Kidney (tissue), 14 donors: ENCODE measurements around the gene OXGR1. TPM values are rescaled to one million over a fixed set of nuclear protein-coding genes. Genes with fewer than 3 reads are reported as not detected.
A peak's percentile ranks its signal among the peaks of the same experiment; 100 is the strongest.
"Not testable (repeated sequence)": the region's sequence is repeated elsewhere in the genome, so short reads cannot be mapped to it uniquely, and the experiment has no call there.

ENCODE experiments used
- DNase-seq, 5 donors: peaks; one replicate each; pipeline ENCODE4 v3.0.0-alpha.2; 2013 to 2020
- FAIRE-seq: peaks from 2 replicates; lab custom pipeline; 2012; peaks lifted over from hg19 to GRCh38; lab: Jason Lieb, UNC
- H3K27ac ChIP-seq, 2 donors: one replicate each; pipeline ENCODE4 v1.7.0; 2013; ENCODE audit warnings: low read depth in 2 of 2, low read length in 2 of 2, inconsistent platforms in 1 of 2
- H3K27me3 ChIP-seq: one replicate; pipeline ENCODE4 v1.7.1; 2013; ENCODE audit warnings: low read length, inconsistent platforms; ENCODE audit not compliant: control insufficient read depth, insufficient read depth
- H3K36me3 ChIP-seq, 3 donors: one replicate each; pipeline versions ENCODE4 v1.7.0 to v1.7.1; 2013; ENCODE audit warnings: low read length in 3 of 3, control low read depth in 1 of 3, inconsistent platforms in 1 of 3; ENCODE audit not compliant: insufficient read depth in 3 of 3, control insufficient read depth in 2 of 3
- H3K4me1 ChIP-seq, 3 donors: one replicate each; pipeline versions ENCODE4 v1.7.0 to v1.7.1; 2013; ENCODE audit warnings: low read length in 3 of 3, inconsistent platforms in 1 of 3, low read depth in 1 of 3; ENCODE audit not compliant: control insufficient read depth in 2 of 3, insufficient read depth in 2 of 3
- H3K4me3 ChIP-seq, 3 donors: one replicate each; pipeline versions ENCODE4 v1.7.0 to v1.8.1; 2013; ENCODE audit warnings: low read length in 3 of 3, control low read depth in 1 of 3, inconsistent platforms in 1 of 3
- H3K9ac ChIP-seq, 3 donors: one replicate each; pipeline versions ENCODE4 v1.7.0 to v1.7.1; 2013; ENCODE audit warnings: low read length in 3 of 3, control low read depth in 1 of 3, inconsistent platforms in 1 of 3
- H3K9me3 ChIP-seq, 3 donors: one replicate each; pipeline versions ENCODE4 v1.7.0 to v1.7.1; 2013; ENCODE audit warnings: low read length in 3 of 3, control low read depth in 1 of 3, inconsistent platforms in 1 of 3; ENCODE audit not compliant: control insufficient read depth in 2 of 3, insufficient read depth in 1 of 3
- intact Hi-C: fragments of 100-400 bp; cut with DNase I; formaldehyde crosslinking; loops from one replicate; pipeline ENCODE4 v1.11.1; 2022
- polyA plus RNA-seq: library from polyadenylated mRNA; stranded (reverse); fragments of 350-450 nt; fragmentation: Illumina TruSeq; extraction: RNeasy Lipid Tissue Mini Kit (QIAGEN cat#74804); gene quantifications from one replicate; pipeline ENCODE4 v1.2.3, GENCODE V29; 2014; ENCODE audit warnings: low read depth, low replicate concordance; ENCODE audit not compliant: insufficient read depth
- total RNA-seq: library from RNA; stranded (reverse); fragmentation: NEBNext Ultra II Directional; extraction: Animal tissue kit (Norgen Biotek cat#: 25700); gene quantifications from one replicate; pipeline ENCODE4 v1.2.1, GENCODE V29; 2021
- TF ChIP-seq, protein P1 (sequence below): IDR thresholded peaks from 3 replicates; pipeline ENCODE4 v1.5.1; 2012; ENCODE audit warnings: mild to moderate bottlenecking, moderate library complexity, borderline replicate concordance; ENCODE audit not compliant: insufficient read depth; ENCODE audit errors: extremely low read depth
- donor health status: control.
- donor health status: control.
- donor health status: control.
- donor health status: control.
- donor health status: control.
- donor health status: DM: yes; HTN: yes; CAD: no.
- donor health status: Normal renal cell carcinoma (clear cell type).

Gene OXGR1
- total and polyA plus RNA-seq, 2 donors from 2014 or later: 0.72 to 3.5 TPM

- peak in 4 of 5 donors; percentile 65 to 82 (median 73) for DNase-seq
- Histone ChIP-seq H3K4me3 (no peak overlapping the region), H3K4me1 (no peaks in the 10 kb centered on the region), H3K36me3 (no peaks in the 10 kb centered on the region), H3K27me3 (no peaks in the 10 kb centered on the region), H3K27ac (no peak overlapping the region), H3K9me3 (no peaks in the 10 kb centered on the region), H3K9ac (no peak overlapping the region)
- intact Hi-C loops: no loop called here
- TF ChIP-seq, protein P1, sequence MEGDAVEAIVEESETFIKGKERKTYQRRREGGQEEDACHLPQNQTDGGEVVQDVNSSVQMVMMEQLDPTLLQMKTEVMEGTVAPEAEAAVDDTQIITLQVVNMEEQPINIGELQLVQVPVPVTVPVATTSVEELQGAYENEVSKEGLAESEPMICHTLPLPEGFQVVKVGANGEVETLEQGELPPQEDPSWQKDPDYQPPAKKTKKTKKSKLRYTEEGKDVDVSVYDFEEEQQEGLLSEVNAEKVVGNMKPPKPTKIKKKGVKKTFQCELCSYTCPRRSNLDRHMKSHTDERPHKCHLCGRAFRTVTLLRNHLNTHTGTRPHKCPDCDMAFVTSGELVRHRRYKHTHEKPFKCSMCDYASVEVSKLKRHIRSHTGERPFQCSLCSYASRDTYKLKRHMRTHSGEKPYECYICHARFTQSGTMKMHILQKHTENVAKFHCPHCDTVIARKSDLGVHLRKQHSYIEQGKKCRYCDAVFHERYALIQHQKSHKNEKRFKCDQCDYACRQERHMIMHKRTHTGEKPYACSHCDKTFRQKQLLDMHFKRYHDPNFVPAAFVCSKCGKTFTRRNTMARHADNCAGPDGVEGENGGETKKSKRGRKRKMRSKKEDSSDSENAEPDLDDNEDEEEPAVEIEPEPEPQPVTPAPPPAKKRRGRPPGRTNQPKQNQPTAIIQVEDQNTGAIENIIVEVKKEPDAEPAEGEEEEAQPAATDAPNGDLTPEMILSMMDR: peak; percentile 83
- peak; percentile 90 for FAIRE-seq
Observed at GRCh38 chr13:97028441-97029299, 34.4 kb upstream of the OXGR1 start.

- Histone ChIP-seq H3K9me3 (no peaks in the 10 kb centered on the region), H3K4me3 (no peak overlapping the region), H3K9ac (no peak overlapping the region), H3K27ac (no peak overlapping the region), H3K27me3 (no peaks in the 10 kb centered on the region), H3K36me3 (no peaks in the 10 kb centered on the region), H3K4me1 (no peaks in the 10 kb centered on the region)
- no peak for FAIRE-seq
- intact Hi-C loops: no loop called here
- TF ChIP-seq, protein P1: no peak
- DNase-seq: no peak
Observed at GRCh38 chr13:97027162-97027554, 32.9 kb upstream of the OXGR1 start.

DNA sequence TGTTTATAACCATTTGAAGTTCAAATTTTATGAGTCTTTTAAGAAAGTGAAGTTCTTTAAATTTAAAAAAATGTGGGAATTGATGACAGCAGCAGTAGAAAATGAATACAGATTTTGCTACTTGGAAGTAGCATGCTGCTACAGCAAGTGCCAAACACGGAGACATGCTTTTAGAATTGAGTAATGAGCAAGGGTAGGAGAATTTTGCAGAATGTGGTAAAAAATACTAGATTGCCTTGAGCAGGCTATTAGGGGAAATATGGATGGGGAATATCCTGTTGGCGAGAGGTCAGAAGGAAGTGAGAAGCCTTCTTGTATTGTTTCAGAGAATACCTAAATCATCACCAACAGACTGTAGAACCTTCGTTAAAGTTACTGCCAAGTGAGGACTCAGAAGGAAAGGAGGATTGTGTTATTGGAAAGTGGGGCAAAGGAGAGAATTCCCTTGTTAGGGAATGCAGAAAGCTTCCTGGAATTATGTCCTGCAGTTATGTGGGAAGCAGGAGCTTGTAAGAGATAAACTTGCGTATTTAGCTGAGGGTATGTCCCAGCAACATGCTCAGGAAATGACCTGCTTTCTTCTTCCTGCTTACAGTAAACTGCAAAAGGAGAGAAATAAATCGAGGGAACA lies 32.4 kb upstream of the OXGR1 start:
- Histone ChIP-seq H3K27ac (no peak overlapping the region), H3K9ac (no peak overlapping the region), H3K9me3 (no peaks in the 10 kb centered on the region), H3K4me1 (no peaks in the 10 kb centered on the region), H3K4me3 (no peak overlapping the region), H3K27me3 (no peaks in the 10 kb centered on the region), H3K36me3 (no peaks in the 10 kb centered on the region)
- intact Hi-C loops: no loop called here
- no peak for DNase-seq
- TF ChIP-seq, protein P1: no peak
- FAIRE-seq: no peak

DNA sequence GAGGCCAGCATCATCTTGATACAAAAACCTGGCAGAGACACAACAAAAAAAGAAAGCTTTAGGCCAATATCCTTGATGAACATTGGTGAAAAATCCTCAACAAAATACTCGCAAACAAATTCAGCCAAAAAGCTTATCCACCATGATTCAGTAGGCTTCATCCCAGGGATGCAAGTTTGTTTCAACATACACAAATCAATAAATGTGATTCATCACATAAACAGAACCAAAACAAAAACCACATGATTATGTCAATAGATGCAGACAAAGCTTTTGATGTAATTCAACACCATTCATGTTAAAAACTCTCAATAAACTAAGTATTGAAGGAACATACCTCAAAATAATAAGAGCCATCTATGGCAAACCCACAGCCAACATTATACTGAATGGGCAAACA lies 29.5 kb upstream of the OXGR1 start:
- H3K9ac ChIP-seq, DNase-seq, H3K27me3 ChIP-seq, H3K9me3 ChIP-seq, H3K4me1 ChIP-seq, H3K36me3 ChIP-seq, H3K4me3 ChIP-seq, intact Hi-C loops, FAIRE-seq, H3K27ac ChIP-seq: not testable (repeated sequence)
